Measurements from ENCODE around the gene RNF182. TPM values are rescaled to one million over a fixed set of nuclear protein-coding genes. Genes with fewer than 3 reads are reported as not detected.
A peak's percentile ranks its signal among the peaks of the same experiment; 100 is the strongest.

Gene RNF182
- total and polyA plus RNA-seq, 9 of the 15 experiments (the other 6 are each of a cell fraction or from before 2014, with no cell fraction given), result 12.8 to 22.8 (median 17.5) TPM

DNA sequence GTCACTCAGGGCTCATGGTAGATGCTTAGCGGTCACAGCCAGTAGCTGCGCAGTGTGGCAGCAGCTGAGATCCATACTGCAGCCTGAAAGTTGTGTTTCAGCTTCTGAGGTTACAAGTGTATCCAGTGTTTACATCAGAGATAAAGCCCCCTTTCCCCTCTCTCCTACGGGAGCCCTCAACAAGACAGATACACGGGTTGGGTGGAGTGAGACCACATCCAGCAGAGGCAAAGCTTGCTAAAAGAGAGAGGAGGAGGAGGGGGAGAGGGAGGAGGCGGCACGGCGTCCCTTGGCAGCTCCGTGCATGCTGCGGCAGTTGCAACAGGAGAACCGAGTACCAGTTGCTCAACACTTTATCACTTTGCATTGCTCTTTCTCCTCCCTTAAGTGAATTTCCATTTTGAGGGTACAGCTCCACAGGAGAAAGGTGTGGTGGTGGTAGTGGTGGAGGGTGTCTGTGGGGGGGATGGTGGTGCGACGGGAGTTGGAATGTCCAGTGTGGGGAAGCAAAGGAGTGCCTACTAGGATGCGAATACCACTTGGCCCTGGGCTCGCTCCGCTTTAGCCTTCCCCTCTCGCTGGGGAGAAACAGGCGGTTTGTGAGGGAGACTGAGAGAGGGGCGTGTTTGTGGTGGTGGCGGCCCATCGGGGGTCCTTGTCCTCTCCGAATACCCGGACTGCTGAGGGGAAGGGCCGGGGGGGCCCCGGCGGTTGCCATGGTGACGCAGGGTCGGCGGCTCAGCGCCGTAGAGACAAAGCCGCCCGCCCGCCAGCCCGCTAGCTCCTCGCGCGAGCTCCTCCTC lies 405 bp upstream of the RNF182 start (continued):
- TF ChIP-seq FOXA3 (CRISPR knock-in tag; conservative IDR thresholded peaks at IDR 0.05 in 1 of 2, IDR thresholded peaks at IDR 0.05 in 1 of 2) (peak in 1 of 2 experiments; percentile 46; a peak in 1 of 4 replicates), SIX5 (IDR thresholded peaks at IDR 0.05; ENCODE audit: borderline replicate concordance in 1 of 2, insufficient read depth in 1 of 2, low read depth in 1 of 2, low read length in 2 of 2) (no peak), RBBP5 (IDR thresholded peaks at IDR 0.05; ENCODE audit: borderline replicate concordance, insufficient read depth, low read length, poor library complexity, severe bottlenecking) (peak; percentile 74), ZBTB1 (CRISPR knock-in tag; IDR thresholded peaks at IDR 0.05; ENCODE audit: borderline replicate concordance, low read depth) (0 out of 2 replicates have a peak, but pooled peaks have one; percentile 37), MYNN (IDR thresholded peaks at IDR 0.05) (peak; percentile 32; the same call in 1 of the 2 replicates), MYNN (CRISPR knock-in tag; IDR thresholded peaks at IDR 0.05) (no peak), HBP1 (CRISPR knock-in tag; IDR thresholded peaks at IDR 0.05) (0 out of 2 replicates have a peak, but pooled peaks have one; percentile 15), CXXC5 (CRISPR knock-in tag; IDR thresholded peaks at IDR 0.05) (peak; percentile 68), REST (IDR thresholded peaks at IDR 0.05; ENCODE audit: borderline replicate concordance) (0 out of 2 replicates have a peak, but pooled peaks have one; percentile 2), REST (CRISPR knock-in tag; IDR thresholded peaks at IDR 0.05; ENCODE audit: low read depth) (no peak), BCOR (IDR thresholded peaks at IDR 0.05) (peak; percentile 67), BRD9 (IDR thresholded peaks at IDR 0.05; ENCODE audit: low read depth, partially characterized antibody) (peak; percentile 80), ZNF316 (IDR thresholded peaks at IDR 0.05) (no peak)
